ENCODE results near the gene LMO7. TPM values are rescaled to one million over a fixed set of nuclear protein-coding genes. Genes with fewer than 3 reads are reported as not detected.
A peak's percentile ranks its signal among the peaks of the same experiment; 100 is the strongest.
"Not testable (repeated sequence)": the region's sequence is repeated elsewhere in the genome, so short reads cannot be mapped to it uniquely, and the experiment has no call there.

LMO7 gene
- total and polyA plus RNA-seq, 8 donors: 123 to 669 (median 202) TPM

- no peak overlapping the region for H3K4me3 ChIP-seq
- no peak for TF ChIP-seq CTCF (IDR thresholded peaks at IDR 0.05)
These were observed 54.5 kb downstream of the LMO7 start for GRCh38 chr13:75690607-75691006.

GRCh38 chr13:75691183-75691582 is 55.1 kb downstream of the LMO7 start:
- no peak overlapping the region for H3K27ac ChIP-seq
- no peaks in the 10 kb centered on the region for H3K27me3 ChIP-seq
- no peak for TF ChIP-seq CTCF (IDR thresholded peaks at IDR 0.05)
- peaks cover 3% of the 10 kb centered on the region in 2 donors for H3K4me1 ChIP-seq
- peak; percentile 9 for ATAC-seq
- H3K9me3 ChIP-seq: no peaks in the 10 kb centered on the region
- no peak for DNase-seq
- no peak overlapping the region for H3K4me3 ChIP-seq
- intact Hi-C loops (cut with DNase I): loop anchor here in 1 of 2 donors (10.0 kb wide), 3 partner anchors 174 to 1214 kb away; no protein-coding TSS in a partner anchor
- H3K36me3 ChIP-seq: no peaks in the 10 kb centered on the region

More at GRCh38 chr13:75690607-75691006, 54.5 kb downstream of the LMO7 start:
- no peaks in the 10 kb centered on the region for H3K9me3 ChIP-seq
- no peaks in the 10 kb centered on the region for H3K36me3 ChIP-seq
- no peak for DNase-seq
- H3K4me1 ChIP-seq: peaks cover 0 to 2% of the 10 kb centered on the region in 2 donors
- intact Hi-C loops (cut with DNase I): loop anchor here in 1 of 2 donors (10.0 kb wide), 3 partner anchors 174 to 1214 kb away; no protein-coding TSS in a partner anchor
- no peaks in the 10 kb centered on the region for H3K27me3 ChIP-seq
- no peak for ATAC-seq
- H3K27ac ChIP-seq: no peak overlapping the region

GRCh38 chr13:75693227-75693626 is 57.1 kb downstream of the LMO7 start:
- DNase-seq (no peak), ATAC-seq (no peak)
- intact Hi-C loops (cut with DNase I): loop anchor here in 1 of 2 donors (10.0 kb wide), 3 partner anchors 172 to 1212 kb away; no protein-coding TSS in a partner anchor
- Histone ChIP-seq H3K4me3 (no peak overlapping the region), H3K9me3 (no peaks in the 10 kb centered on the region), H3K36me3 (no peaks in the 10 kb centered on the region), H3K4me1 (peaks cover 3% of the 10 kb centered on the region in 2 donors), H3K27ac (no peak overlapping the region), H3K27me3 (no peaks in the 10 kb centered on the region)
- TF ChIP-seq CTCF (IDR thresholded peaks at IDR 0.05): no peak

GRCh38 chr13:75694722-75695121 is 58.6 kb downstream of the LMO7 start:
- DNase-seq (peak in 1 of 4 donors; percentile 36), ATAC-seq (peak; percentile 80)
- Histone ChIP-seq H3K4me1 (peaks cover 3% of the 10 kb centered on the region in 2 donors), H3K27ac (no peak overlapping the region), H3K9me3 (peaks cover 0 to under 1% of the 10 kb centered on the region in 2 donors), H3K36me3 (no peaks in the 10 kb centered on the region), H3K4me3 (no peak overlapping the region), H3K27me3 (no peaks in the 10 kb centered on the region)
- no peak for TF ChIP-seq CTCF (IDR thresholded peaks at IDR 0.05)
- intact Hi-C loops (cut with DNase I): loop anchor here in 1 of 2 donors (10.0 kb wide), 3 partner anchors 170 to 1210 kb away; no protein-coding TSS in a partner anchor

GRCh38 chr13:75695908-75696307 is 59.8 kb downstream of the LMO7 start:
- intact Hi-C loops (cut with DNase I): loop anchor here in 1 of 2 donors (10.0 kb wide), 3 partner anchors 169 to 1209 kb away; no protein-coding TSS in a partner anchor
- not testable (repeated sequence) for H3K4me3 ChIP-seq

More at GRCh38 chr13:75695908-75696307, 59.8 kb downstream of the LMO7 start:
- H3K9me3 ChIP-seq, H3K27me3 ChIP-seq, H3K27ac ChIP-seq, H3K36me3 ChIP-seq, H3K4me1 ChIP-seq: not testable (repeated sequence)
- peak; percentile 72 to 82 (median 77) for DNase-seq
- peak; percentile 89 for ATAC-seq
- peak; percentile 90 to 93 for TF ChIP-seq CTCF (IDR thresholded peaks at IDR 0.05)
